LoVo (cell line): ENCODE data around the gene NPR1.

Experiments
- DNase-seq: peaks from one replicate; pipeline ENCODE4 v3.0.0-alpha.2; 2016; ENCODE audit warnings: low spot score

The NPR1 gene

GRCh38 chr1:153728305-153729066 lies 50.0 kb downstream of the NPR1 start:
- peak; percentile 15 for DNase-seq

GRCh38 chr1:153730468-153730988 lies 52.0 kb downstream of the NPR1 start:
- DNase-seq, result no peak

GRCh38 chr1:153733970-153734369 lies 55.5 kb downstream of the NPR1 start:
- DNase-seq, result no peak

- no peak for DNase-seq
Observed at GRCh38 chr1:153734396-153735089, 56.1 kb downstream of the NPR1 start.

GRCh38 chr1:153735090-153735420 lies 56.6 kb downstream of the NPR1 start:
- DNase-seq, result no peak

GRCh38 chr1:153741986-153742385 lies 63.5 kb downstream of the NPR1 start:
- no peak for DNase-seq

- DNase-seq, result no peak
Observed at GRCh38 chr1:153742411-153743142, 64.1 kb downstream of the NPR1 start.
